ENCODE data around the gene TRHDE. TPM values are rescaled to one million over a fixed set of nuclear protein-coding genes. Genes with fewer than 3 reads are reported as not detected.

TRHDE gene
- total RNA-seq, 1 experiment from 2014 or later, result not detected

DNA sequence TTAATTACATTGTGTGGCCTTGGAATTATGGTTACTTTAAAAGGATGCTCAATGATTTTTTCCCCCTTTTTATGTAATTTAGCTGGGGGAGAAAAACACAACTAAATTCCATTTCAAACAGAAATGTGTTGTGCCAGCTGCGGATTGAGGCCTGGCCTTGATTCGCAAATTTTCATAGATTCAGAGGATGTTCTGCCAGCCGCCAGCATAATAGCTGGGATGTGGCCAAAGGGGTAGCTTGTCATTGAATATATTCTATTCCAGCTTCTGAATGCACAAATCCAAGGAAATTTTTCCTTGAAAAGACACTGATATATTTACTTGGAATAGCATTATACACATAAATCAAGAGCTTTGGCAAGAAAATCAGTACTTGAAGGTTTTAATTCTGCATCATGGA is 43.7 kb downstream of the TRHDE start:
- Histone ChIP-seq H3K27me3 (replicated peaks; ENCODE audit: control insufficient read depth, insufficient read depth, low read length) (no peaks in the 10 kb centered on the region), H3K9me3 (no peaks in the 10 kb centered on the region), H3K36me3 (ENCODE audit: control insufficient read depth, insufficient read depth, low read length) (no peaks in the 10 kb centered on the region), H3K4me3 (ENCODE audit: low read depth, low read length) (no peak overlapping the region), H3K4me1 (peaks cover 8% of the 10 kb centered on the region; the same call in 1 of the 2 replicates)
- no TSS peak for BruUV-seq (replicated peaks)
- H3K9me3 Mint-ChIP-seq (ENCODE audit: unreplicated experiment), result no peaks in the 10 kb centered on the region
- ChIA-PET CTCF (no interaction called here), POLR2A (no interaction called here)
- no peak overlapping the region for H3K27ac Mint-ChIP-seq (ENCODE audit: unreplicated experiment)
- intact Hi-C loops (cut with micrococcal nuclease; ENCODE audit: unreplicated experiment), result no loop called here
- no peak for DNase-seq
- no peaks in the 10 kb centered on the region for H3K36me3 Mint-ChIP-seq (ENCODE audit: insufficient read depth, unreplicated experiment)
- H3K27me3 Mint-ChIP-seq (ENCODE audit: insufficient read depth, unreplicated experiment), result no peaks in the 10 kb centered on the region
- no peaks in the 10 kb centered on the region for H3K4me1 Mint-ChIP-seq (ENCODE audit: low read depth, unreplicated experiment)
- no peak overlapping the region for H3K4me3 Mint-ChIP-seq (ENCODE audit: unreplicated experiment)
- no peak for TF ChIP-seq CTCF (IDR thresholded peaks at IDR 0.05; ENCODE audit: insufficient read depth in 1 of 2, low read depth in 1 of 2, low read length in 1 of 2, severe bottlenecking in 1 of 2, unreplicated experiment in 1 of 2)

- intact Hi-C loops (cut with micrococcal nuclease; ENCODE audit: unreplicated experiment), result no loop called here
- Mint-ChIP-seq H3K9me3 (ENCODE audit: unreplicated experiment) (no peaks in the 10 kb centered on the region), H3K4me1 (ENCODE audit: low read depth, unreplicated experiment) (no peaks in the 10 kb centered on the region), H3K27me3 (ENCODE audit: insufficient read depth, unreplicated experiment) (no peaks in the 10 kb centered on the region), H3K27ac (ENCODE audit: unreplicated experiment) (no peak overlapping the region), H3K36me3 (ENCODE audit: insufficient read depth, unreplicated experiment) (no peaks in the 10 kb centered on the region), H3K4me3 (ENCODE audit: unreplicated experiment) (no peak overlapping the region)
- POLR2A ChIA-PET, result no interaction called here
- H3K4me3 ChIP-seq (ENCODE audit: low read depth, low read length), result no peak overlapping the region
- no peaks in the 10 kb centered on the region for H3K9me3 ChIP-seq
- H3K36me3 ChIP-seq (ENCODE audit: control insufficient read depth, insufficient read depth, low read length), result no peaks in the 10 kb centered on the region
- BruUV-seq (replicated peaks), result no TSS peak
- CTCF ChIA-PET, result no interaction called here
- H3K27me3 ChIP-seq (replicated peaks; ENCODE audit: control insufficient read depth, insufficient read depth, low read length), result no peaks in the 10 kb centered on the region
- no peak for TF ChIP-seq CTCF (IDR thresholded peaks at IDR 0.05; ENCODE audit: insufficient read depth in 1 of 2, low read depth in 1 of 2, low read length in 1 of 2, severe bottlenecking in 1 of 2, unreplicated experiment in 1 of 2)
- no peaks in the 10 kb centered on the region for H3K4me1 ChIP-seq
- DNase-seq, result no peak
These were observed 46.2 kb downstream of the TRHDE start for GRCh38 chr12:72318341-72318740.

GRCh38 chr12:72323881-72324280 is 51.7 kb downstream of the TRHDE start:
- peaks cover 3% of the 10 kb centered on the region for H3K27me3 Mint-ChIP-seq (ENCODE audit: insufficient read depth, unreplicated experiment)
- H3K4me1 ChIP-seq, result no peaks in the 10 kb centered on the region
- intact Hi-C loops (cut with micrococcal nuclease; ENCODE audit: unreplicated experiment), result no loop called here
- H3K4me3 Mint-ChIP-seq (ENCODE audit: unreplicated experiment), result no peak overlapping the region
- no peak for TF ChIP-seq CTCF (IDR thresholded peaks at IDR 0.05; ENCODE audit: insufficient read depth in 1 of 2, low read depth in 1 of 2, low read length in 1 of 2, severe bottlenecking in 1 of 2, unreplicated experiment in 1 of 2)
- no peak overlapping the region for H3K4me3 ChIP-seq (ENCODE audit: low read depth, low read length)
- H3K36me3 Mint-ChIP-seq (ENCODE audit: insufficient read depth, unreplicated experiment), result no peaks in the 10 kb centered on the region
- H3K27me3 ChIP-seq (replicated peaks; ENCODE audit: control insufficient read depth, insufficient read depth, low read length), result no peaks in the 10 kb centered on the region
- no TSS peak for BruUV-seq (replicated peaks)
- ChIA-PET POLR2A (no interaction called here), CTCF (no interaction called here)
- H3K9me3 Mint-ChIP-seq (ENCODE audit: unreplicated experiment), result no peaks in the 10 kb centered on the region
- no peak for DNase-seq
- no peaks in the 10 kb centered on the region for H3K4me1 Mint-ChIP-seq (ENCODE audit: low read depth, unreplicated experiment)
- no peak overlapping the region for H3K27ac Mint-ChIP-seq (ENCODE audit: unreplicated experiment)
- H3K9me3 ChIP-seq, result no peaks in the 10 kb centered on the region
- H3K36me3 ChIP-seq (ENCODE audit: control insufficient read depth, insufficient read depth, low read length), result no peaks in the 10 kb centered on the region

All from Caco-2 (cell line).